Stimulated activated CD8-positive, alpha-beta memory T cell treated with anti-CD3 and anti-CD28 coated beads, Interleukin-12 subunit alpha, Interleukin-12 subunit beta, amount 100 ng/mL, for 1 hour (primary cell): ENCODE measurements around the gene CD4.
A peak's percentile ranks its signal among the peaks of the same experiment; 100 is the strongest.

ENCODE experiments used
- DNase-seq: peaks from one replicate; pipeline ENCODE4 v3.0.0-alpha.2; 2020; ENCODE audit warnings: low read depth

CD4 gene

DNA sequence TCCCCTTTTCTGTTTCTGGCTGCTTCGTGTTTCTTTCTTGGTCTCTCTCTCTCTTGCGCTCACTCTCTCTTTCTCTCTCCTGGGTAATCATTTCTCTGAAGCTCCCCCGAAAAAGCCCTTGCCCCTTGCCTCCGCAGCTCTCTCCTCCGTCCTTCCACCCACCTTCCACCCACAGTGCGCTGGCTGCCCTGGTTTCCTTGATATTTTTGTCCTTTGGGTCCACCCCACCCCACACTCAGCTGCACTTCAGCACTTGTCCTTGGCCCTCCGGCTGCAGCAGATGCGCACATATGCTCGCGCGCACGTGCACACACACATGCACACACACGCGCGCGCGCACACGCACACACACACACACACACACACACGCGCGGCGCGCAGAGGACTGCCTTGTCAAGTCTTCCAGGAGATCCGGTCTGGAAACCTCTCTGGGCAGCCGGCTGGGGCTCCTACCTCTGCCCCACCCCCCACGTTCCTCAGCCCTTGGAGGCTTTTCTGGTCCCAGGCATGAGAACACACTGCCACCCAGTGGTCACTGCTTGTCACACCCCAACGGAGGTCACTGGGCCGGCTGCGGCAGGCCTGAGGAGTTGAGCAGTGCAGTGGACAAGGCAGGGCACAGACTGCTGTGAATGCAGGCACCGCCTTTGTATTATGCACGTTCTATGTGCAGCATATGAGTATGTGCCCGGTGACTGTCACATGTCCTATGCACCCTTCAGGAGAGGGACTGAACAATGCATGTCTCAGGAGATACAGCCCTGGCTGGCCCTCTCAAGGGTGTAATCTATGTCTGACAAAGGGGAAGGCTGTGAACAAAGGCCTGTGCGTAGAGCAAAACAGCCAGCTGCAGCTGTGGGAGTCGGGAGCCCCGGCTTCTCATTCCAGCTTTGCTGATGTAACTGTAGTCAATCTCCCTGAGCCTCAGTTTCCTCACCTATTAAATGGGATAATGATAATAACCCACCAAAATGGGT is 10.5 kb upstream of the CD4 start:
- DNase-seq = peak; percentile 83

DNA sequence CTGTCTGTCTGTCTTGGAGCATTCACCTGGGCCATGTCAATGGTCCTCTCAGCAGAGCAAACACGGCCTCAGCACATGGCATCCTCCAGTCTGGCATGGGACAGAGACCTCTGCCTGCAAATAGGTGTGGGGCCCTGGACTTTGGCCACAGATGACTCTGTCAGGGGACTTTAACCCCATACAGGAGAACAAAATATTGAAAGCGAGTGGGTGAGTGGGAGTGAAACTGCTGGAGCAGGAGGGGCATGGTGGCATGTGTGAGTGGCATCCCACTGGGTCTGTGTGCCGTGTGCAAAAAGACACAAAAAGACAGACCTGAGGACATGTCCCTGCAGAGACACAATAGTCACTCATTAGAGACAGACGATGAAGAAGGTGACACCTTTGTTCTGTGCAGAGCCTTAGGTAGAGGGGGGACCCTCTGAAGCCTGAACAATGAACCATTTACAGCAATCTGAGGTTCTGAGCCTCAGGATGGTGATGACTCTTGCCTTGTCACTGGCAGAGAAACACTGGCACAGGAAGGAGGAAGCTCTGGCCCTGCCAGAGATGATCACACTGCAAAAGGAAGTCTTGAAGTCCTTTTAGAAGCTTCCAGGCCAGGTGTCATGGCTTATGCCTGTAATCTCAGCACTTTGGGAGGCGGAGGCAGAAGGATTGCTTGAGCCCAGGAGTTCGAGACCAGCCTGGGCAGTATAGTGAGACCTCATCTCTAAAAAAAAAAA is 9.5 kb upstream of the CD4 start:
- DNase-seq = no peak

GRCh38 chr12:6780573-6780972 is 8.8 kb upstream of the CD4 start:
- no peak for DNase-seq

GRCh38 chr12:6782119-6782518 is 7.2 kb upstream of the CD4 start:
- DNase-seq = no peak

GRCh38 chr12:6782850-6783566 is 6.3 kb upstream of the CD4 start:
- DNase-seq = no peak

- DNase-seq = no peak
These were observed 5.5 kb upstream of the CD4 start for GRCh38 chr12:6783828-6784227.

- no peak for DNase-seq
These were observed 5.0 kb upstream of the CD4 start for GRCh38 chr12:6784296-6784695.

- no peak for DNase-seq
These were observed 4.6 kb upstream of the CD4 start for GRCh38 chr12:6784761-6785160.

- DNase-seq = no peak
These were observed 2.8 kb upstream of the CD4 start for GRCh38 chr12:6786416-6787094.

GRCh38 chr12:6787309-6787708 is 2.0 kb upstream of the CD4 start:
- no peak for DNase-seq

- no peak for DNase-seq
These were observed 1.3 kb downstream of the CD4 start for GRCh38 chr12:6790496-6791150.

DNA sequence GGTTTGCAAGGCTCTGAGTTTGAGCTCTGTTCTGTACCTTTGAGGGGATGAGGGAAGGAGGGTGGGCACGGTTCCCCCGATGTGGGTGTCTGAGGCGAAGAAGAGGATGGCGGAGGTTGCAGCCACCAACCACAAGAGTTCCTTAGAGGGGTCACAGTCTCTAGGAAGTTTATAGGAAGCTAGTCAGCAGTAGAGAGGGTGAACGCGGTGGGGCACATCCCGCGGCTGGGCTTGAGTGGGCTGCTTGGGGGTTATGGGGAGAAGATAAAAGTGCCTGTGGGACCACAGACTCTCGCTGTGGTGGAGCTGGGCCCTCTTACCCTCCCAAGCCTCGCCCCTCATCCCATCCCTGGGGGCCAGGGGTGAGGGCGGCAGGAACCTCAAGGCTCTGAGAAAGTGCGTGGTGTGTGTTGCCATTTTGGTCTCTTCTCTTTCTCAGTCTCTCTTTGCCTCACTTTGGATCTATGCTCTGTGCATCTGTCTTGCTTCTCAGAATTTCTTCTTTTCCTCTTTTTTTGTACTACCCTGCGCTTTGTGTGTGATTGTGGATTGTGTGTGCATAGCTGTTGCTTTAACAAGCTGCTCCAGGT is 2.7 kb downstream of the CD4 start:
- DNase-seq = no peak

GRCh38 chr12:6792522-6793201 is 3.3 kb downstream of the CD4 start:
- no peak for DNase-seq

DNA sequence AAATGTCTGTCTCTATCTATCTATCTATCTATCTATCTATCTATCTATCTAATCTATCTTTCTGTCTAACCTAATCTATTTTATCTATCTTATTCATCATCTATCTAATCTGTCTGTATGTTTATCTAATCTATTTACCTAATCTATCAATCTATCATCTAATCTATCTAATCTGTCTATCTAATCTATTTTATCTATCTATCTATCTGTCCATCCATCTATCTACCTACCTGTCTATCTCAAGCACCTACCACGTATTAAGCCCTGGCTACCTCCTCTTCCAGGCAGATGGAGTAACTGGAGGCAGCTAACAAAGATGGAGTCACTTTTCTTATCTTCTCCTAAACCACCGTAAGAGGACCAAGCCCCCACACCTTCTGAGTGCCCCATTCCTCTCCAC is 5.8 kb downstream of the CD4 start:
- DNase-seq = no peak

DNA sequence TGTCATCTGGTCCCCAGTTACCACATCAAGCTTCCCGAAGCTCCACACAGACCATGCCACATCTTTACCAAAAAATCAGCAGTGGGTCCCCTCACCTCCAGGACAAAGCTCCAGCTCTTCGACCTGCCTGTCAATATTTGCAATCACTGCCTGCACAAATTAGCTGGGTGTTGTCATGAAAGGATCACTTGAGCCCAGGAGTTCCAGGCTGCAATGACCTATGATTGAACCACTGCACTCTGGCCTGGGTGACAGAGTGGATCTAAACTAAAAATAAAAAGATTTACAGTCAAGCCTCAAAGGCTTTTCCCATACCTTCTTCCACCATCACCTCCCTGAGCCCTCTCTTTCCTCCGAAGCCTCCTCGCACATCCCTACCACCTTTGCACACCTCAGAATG is 7.2 kb downstream of the CD4 start:
- no peak for DNase-seq

DNA sequence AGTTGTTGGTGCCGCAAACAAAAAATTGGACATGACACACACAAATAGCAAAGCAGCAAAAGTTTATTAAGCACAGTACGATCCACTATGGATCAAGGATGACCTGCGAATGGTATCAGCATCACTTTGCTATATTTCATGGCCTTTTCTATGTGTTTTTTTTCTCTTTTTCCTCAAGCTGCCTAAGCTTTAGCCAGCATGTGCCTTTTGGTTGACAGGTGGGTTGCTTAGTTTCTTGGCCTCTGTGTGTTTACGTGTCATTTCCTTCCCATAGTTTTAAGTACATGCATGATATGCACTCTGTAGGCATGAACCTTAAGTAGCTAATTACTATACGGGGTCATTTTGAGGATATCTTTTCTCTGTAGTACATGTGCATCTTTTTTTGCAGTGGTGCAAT is 9.8 kb downstream of the CD4 start:
- no peak for DNase-seq

- DNase-seq = no peak
These were observed 17.8 kb downstream of the CD4 start for GRCh38 chr12:6807170-6807569.

GRCh38 chr12:6809056-6809455 is 19.7 kb downstream of the CD4 start:
- no peak for DNase-seq

- DNase-seq = no peak
These were observed 21.4 kb downstream of the CD4 start for GRCh38 chr12:6810758-6811157.

DNA sequence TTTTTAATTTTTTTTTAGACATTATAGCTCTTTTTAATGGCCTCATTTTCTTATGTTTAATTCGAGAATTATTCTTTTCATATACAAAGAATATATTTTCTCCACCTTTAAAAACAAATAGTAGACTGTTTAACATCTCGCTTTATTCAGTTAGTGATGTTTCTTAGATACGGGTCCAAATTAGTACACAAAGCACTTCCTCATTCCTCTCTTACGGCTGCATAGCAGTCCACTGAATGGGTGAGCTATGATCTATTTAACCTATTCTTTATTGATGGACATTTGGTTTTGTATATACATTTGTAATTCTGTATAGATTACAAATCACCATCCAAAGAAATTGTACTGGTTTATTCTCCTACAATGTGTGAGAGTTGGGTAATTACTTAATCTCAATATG is 24.0 kb downstream of the CD4 start:
- DNase-seq = no peak

- DNase-seq = no peak
These were observed 27.3 kb downstream of the CD4 start for GRCh38 chr12:6816598-6816997.
